ACC112 (cell line): Measurements from ENCODE around the gene PLXND1.

Experiments used
- H2AFZ ChIP-seq: fragments of 200-600 bp; sonication (generic); one replicate; pipeline ENCODE4 v1.6.0; 2017; ENCODE audit warnings: antibody characterized with exemption, low read length; ENCODE audit not compliant: unreplicated experiment
- H3K27ac ChIP-seq: fragments of 200-600 bp; sonication (generic); 2 replicates; pipeline ENCODE4 v1.5.1; 2014; ENCODE audit warnings: low read depth, mild to moderate bottlenecking, antibody characterized with exemption, low read length, moderate library complexity
- H3K27me3 ChIP-seq: fragments of 200-600 bp; sonication (generic); 2 replicates; pipeline ENCODE4 v1.6.1; 2014; ENCODE audit warnings: mild to moderate bottlenecking, antibody characterized with exemption, low read length, moderate library complexity, mixed read lengths; ENCODE audit not compliant: insufficient read depth
- H3K36me3 ChIP-seq: fragments of 200-600 bp; sonication (generic); 2 replicates; pipeline ENCODE4 v1.6.1; 2016; ENCODE audit warnings: mild to moderate bottlenecking, antibody characterized with exemption, low read length, moderate library complexity, mixed read lengths; ENCODE audit not compliant: insufficient read depth
- H3K4me1 ChIP-seq: fragments of 200-600 bp; sonication (generic); one replicate; pipeline ENCODE4 v1.6.1; 2016; ENCODE audit warnings: low read length, mixed read lengths; ENCODE audit not compliant: insufficient read depth, unreplicated experiment, control insufficient read depth
- H3K4me3 ChIP-seq: fragments of 200-600 bp; sonication (generic); 2 replicates; pipeline ENCODE4 v1.5.1; 2014; ENCODE audit warnings: mild to moderate bottlenecking, low read depth, low read length
- H3K79me2 ChIP-seq: fragments of 200-600 bp; sonication (generic); one replicate; pipeline ENCODE4 v1.6.0; 2016; ENCODE audit warnings: low read length; ENCODE audit not compliant: control insufficient read depth, unreplicated experiment, insufficient read depth

The PLXND1 gene

DNA sequence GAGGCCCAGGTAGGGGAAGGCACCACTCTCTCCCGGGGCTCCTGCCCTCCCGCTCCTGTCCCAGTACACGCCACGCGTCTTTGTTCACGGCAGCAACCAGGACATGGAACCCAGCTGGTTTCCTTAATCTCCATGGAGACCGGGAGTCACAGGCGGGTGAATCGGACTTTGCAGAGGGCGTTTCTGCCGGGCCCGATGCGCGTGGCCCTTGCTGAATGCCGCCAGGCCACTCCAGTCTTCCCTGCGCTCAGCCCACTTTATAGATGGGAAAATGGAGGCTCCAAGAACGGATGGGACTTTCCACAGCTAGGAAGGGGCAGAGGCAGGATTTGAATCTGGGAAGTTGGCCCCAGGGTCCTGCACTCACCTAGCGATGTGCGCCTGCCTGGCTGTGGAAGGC, 7.4 kb downstream of the PLXND1 start:
- peaks cover 66% of the 10 kb centered on the region for H3K4me1 ChIP-seq
- peak overlapping the region; percentile 82 for H3K27ac ChIP-seq
- H3K79me2 ChIP-seq = peaks cover 87% of the 10 kb centered on the region
- no peaks in the 10 kb centered on the region for H3K36me3 ChIP-seq
- no peak overlapping the region for H2AFZ ChIP-seq
- no peak overlapping the region for H3K4me3 ChIP-seq
- no peaks in the 10 kb centered on the region for H3K27me3 ChIP-seq

GRCh38 chr3:129598484-129598883, 8.0 kb downstream of the PLXND1 start:
- Histone ChIP-seq H3K27me3 (no peaks in the 10 kb centered on the region), H3K27ac (peak overlapping the region; percentile 82), H3K4me1 (peaks cover 63% of the 10 kb centered on the region), H3K36me3 (no peaks in the 10 kb centered on the region), H2AFZ (no peak overlapping the region), H3K4me3 (no peak overlapping the region), H3K79me2 (peaks cover 87% of the 10 kb centered on the region)

DNA sequence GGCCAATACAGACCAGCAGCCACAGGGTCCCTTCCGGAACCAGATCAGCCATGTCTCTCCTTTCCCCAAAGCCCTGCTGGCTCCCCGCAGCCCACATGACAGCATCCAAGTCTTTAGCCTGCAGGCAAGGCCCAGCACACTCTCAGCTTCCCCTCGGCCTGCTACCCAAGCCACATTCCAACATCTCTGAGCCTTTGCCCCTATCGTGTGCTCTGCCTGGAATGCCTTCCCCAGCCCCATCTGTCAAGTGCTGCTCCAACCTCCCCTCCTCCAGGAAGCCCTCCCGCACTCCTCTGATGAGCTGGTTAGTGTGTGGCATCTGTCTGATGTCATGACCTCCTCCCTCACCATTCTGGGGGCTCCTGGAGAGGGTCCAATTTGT, 8.5 kb downstream of the PLXND1 start:
- no peaks in the 10 kb centered on the region for H3K36me3 ChIP-seq
- H3K79me2 ChIP-seq = peaks cover 87% of the 10 kb centered on the region
- H3K27me3 ChIP-seq = no peaks in the 10 kb centered on the region
- H3K4me1 ChIP-seq = peaks cover 64% of the 10 kb centered on the region
- peak overlapping the region; percentile 82 for H3K27ac ChIP-seq
- peak overlapping the region; percentile 9 for H2AFZ ChIP-seq
- peak overlapping the region; percentile 52; the same call in 1 of the 2 replicates for H3K4me3 ChIP-seq

- Histone ChIP-seq H2AFZ (peak overlapping the region; percentile 9), H3K79me2 (peaks cover 87% of the 10 kb centered on the region), H3K27ac (peak overlapping the region; percentile 82), H3K4me3 (peak overlapping the region; percentile 52), H3K4me1 (peaks cover 64% of the 10 kb centered on the region), H3K27me3 (no peaks in the 10 kb centered on the region), H3K36me3 (no peaks in the 10 kb centered on the region)
These were observed 9.1 kb downstream of the PLXND1 start for GRCh38 chr3:129597087-129597999.

DNA sequence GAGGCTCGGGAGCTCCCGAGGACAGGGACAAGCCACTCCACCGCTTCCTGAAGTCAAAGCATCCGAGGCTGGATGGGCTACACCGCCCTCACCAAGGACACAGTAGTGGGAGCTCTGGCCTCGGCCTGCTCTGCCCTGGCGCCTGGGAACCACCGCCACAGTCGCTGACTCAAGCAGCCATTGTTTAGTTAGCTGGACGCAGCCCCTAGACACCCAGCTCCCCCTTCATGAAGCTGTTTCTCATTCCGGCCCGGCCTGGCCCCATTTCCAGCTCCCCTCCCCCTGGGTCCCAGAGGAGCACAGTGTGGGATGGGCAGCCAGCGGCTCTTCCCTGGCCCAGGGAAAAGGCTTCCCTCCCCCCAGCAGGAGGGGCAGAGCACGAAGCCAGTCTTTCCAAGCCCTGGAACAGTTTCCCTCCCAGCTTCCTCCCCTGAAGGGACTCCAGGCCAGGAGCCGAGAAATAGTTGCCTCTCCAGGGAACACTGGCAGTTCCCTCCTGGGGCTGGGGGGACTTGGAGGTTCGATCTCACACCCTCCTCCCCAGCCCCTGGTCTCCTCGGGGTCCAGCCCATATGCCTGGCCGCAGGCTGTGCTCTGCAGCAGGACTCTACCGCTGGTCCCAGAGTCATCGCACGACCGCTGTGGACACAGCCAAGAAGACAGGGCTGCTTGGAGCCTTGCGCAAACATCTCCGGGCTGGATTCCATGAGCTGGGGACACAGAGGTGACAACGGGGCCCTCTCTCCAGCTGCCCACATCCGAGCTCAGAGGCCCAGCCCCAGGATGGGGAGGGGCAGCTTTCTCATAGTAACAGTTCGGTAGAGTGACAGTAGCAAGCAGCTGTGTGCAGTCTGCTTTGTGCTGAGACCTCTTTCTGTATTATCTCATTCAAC, 10.0 kb downstream of the PLXND1 start:
- H3K27me3 ChIP-seq = no peaks in the 10 kb centered on the region
- peak overlapping the region; percentile 82 for H3K27ac ChIP-seq
- no peaks in the 10 kb centered on the region for H3K36me3 ChIP-seq
- H3K4me1 ChIP-seq = peaks cover 68% of the 10 kb centered on the region
- no peak overlapping the region for H2AFZ ChIP-seq
- H3K79me2 ChIP-seq = peaks cover 86% of the 10 kb centered on the region
- H3K4me3 ChIP-seq = peak overlapping the region; percentile 52

- H3K4me1 ChIP-seq = peaks cover 68% of the 10 kb centered on the region
- H3K4me3 ChIP-seq = no peak overlapping the region
- peak overlapping the region; percentile 82 for H3K27ac ChIP-seq
- peaks cover 86% of the 10 kb centered on the region for H3K79me2 ChIP-seq
- H3K36me3 ChIP-seq = no peaks in the 10 kb centered on the region
- H2AFZ ChIP-seq = no peak overlapping the region
- no peaks in the 10 kb centered on the region for H3K27me3 ChIP-seq
These were observed 10.8 kb downstream of the PLXND1 start for GRCh38 chr3:129595544-129596193.

DNA sequence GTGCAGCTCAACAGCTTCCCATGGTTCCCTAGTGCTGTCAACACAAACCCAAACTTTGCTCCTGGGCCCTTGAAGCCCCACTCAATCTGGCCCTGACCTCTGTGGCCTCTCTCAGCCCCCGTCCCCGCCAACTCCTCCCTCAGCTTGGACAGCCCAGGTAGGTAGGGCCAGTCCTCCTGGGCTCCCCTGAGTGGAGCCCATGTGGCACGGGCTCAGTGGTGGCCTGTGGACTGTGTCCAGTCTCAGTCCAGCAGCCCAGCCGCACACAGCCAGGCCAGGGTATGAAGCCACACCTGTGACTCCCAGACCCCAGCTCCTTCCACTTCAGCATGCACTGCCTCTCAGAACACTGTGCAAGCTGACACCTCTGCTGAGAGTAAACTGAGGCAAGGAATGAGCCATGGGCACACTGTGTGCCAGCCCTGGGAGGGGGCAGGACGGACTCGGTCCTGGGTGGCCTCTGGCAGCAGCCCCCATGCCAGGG, 11.5 kb downstream of the PLXND1 start:
- H2AFZ ChIP-seq = no peak overlapping the region
- no peaks in the 10 kb centered on the region for H3K36me3 ChIP-seq
- peaks cover 64% of the 10 kb centered on the region for H3K4me1 ChIP-seq
- H3K27me3 ChIP-seq = no peaks in the 10 kb centered on the region
- H3K79me2 ChIP-seq = peaks cover 83% of the 10 kb centered on the region
- H3K27ac ChIP-seq = peak overlapping the region; percentile 82; the same call in 1 of the 2 replicates
- H3K4me3 ChIP-seq = no peak overlapping the region

DNA sequence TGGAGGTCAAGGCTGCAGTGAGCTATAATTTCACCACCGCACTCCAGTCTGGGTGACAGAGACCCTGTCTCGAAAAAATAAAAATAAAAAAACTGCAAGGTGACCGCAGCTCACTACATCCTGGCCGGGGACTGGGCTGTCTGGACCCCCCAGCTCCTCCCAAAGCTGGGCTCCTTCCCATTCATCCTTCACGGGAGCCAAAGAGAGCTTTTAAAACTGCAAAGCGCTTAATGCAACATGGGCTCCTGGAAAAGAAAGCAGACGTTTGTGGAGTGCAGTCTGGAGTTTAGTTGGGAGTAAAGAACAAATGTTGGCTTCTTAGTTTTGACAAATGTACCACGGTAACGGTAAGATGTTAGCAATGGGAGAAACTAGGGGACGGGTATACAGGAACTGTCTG, 12.1 kb downstream of the PLXND1 start:
- peaks cover 58% of the 10 kb centered on the region for H3K4me1 ChIP-seq
- H3K79me2 ChIP-seq = peaks cover 82% of the 10 kb centered on the region

GRCh38 chr3:129593595-129594339, 12.7 kb downstream of the PLXND1 start:
- Histone ChIP-seq H3K4me3 (no peak overlapping the region), H3K27me3 (no peaks in the 10 kb centered on the region), H3K4me1 (peaks cover 53% of the 10 kb centered on the region), H3K27ac (peak overlapping the region; percentile 79), H2AFZ (no peak overlapping the region), H3K36me3 (no peaks in the 10 kb centered on the region), H3K79me2 (peaks cover 76% of the 10 kb centered on the region)

More for the DNA sequence above, 12.1 kb downstream of the PLXND1 start:
- Histone ChIP-seq H3K27ac (0 out of 2 replicates have a peak overlapping the region, but pooled peaks have one; percentile 82), H2AFZ (no peak overlapping the region), H3K27me3 (no peaks in the 10 kb centered on the region), H3K36me3 (no peaks in the 10 kb centered on the region), H3K4me3 (no peak overlapping the region)
